Measurements from ENCODE around the gene EDC3. TPM values are rescaled to one million over a fixed set of nuclear protein-coding genes. Genes with fewer than 3 reads are reported as not detected.
"Not testable (repeated sequence)": the region's sequence is repeated elsewhere in the genome, so short reads cannot be mapped to it uniquely, and the experiment has no call there.

Gene EDC3
- total RNA-seq, 1 experiment from 2014 or later: 62.0 TPM

DNA sequence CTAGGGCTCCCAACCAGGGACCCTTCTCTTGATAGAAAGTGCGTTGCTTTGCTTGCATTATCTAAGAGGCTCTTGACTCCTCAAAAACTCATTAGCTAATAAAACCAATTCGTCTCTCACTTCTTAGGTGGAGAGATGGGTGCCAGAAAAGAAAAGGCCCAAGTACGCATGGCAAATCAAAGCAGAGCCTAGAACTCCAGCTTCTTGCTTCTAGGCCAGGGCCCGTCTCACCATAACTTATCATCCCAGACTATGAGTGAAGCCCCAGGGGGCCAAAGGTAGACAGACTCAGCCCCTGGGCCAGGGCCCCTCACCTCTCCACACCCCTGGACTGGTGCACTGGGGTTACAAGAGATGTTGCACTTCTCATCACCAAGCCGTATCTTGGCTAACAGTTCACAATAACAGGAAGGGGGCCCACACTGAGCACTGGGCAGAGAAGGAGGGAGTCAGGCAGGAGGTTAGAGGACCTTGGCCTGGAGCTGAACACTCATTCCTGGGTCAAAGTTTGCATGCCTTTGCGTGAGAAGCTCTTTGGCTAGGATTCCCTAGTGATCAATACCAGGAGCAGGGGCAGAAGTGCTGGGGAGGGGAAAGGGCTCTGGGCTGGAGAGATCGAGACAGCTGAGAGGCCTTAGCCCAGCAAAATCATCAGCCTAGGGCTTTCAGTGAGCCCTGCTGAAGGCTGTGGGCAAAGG, 34.9 kb upstream of the EDC3 start:
- no TSS peak for BruUV-seq (replicated peaks)
- peak; percentile 48 to 81 for DNase-seq
- POLR2A ChIA-PET: interaction anchor here (0.7 kb wide), 1 partner anchor 38 kb away, joined by 3 read pairs; no protein-coding TSS in a partner anchor

DNA sequence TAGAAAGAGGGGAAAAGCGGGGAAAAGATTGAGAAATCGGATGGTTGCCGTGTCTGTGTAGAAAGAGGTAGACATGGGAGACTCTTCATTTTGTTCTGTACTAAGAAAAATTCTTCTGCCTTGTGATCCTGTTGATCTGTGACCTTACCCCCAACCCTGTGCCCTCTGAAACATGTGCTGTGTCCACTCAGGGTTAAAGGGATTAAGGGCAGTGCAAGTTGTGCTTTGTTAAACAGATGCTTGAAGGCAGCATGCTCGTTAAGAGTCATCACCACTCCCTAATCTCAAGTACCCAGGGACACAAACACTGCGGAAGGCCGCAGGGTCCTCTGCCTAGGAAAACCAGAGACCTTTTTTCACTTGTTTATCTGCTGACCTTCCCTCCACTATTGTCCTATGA, 33.5 kb upstream of the EDC3 start:
- Mint-ChIP-seq H3K4me1 (ENCODE audit: low read depth, unreplicated experiment) (peaks cover 27% of the 10 kb centered on the region), H3K36me3 (ENCODE audit: insufficient read depth, unreplicated experiment) (peaks cover 24% of the 10 kb centered on the region)
- H3K27ac Mint-ChIP-seq (ENCODE audit: unreplicated experiment); POLR2A ChIA-PET; intact Hi-C loops (cut with micrococcal nuclease; ENCODE audit: unreplicated experiment); CTCF ChIA-PET; H3K27me3 ChIP-seq (replicated peaks; ENCODE audit: control insufficient read depth, insufficient read depth, low read length); H3K9me3 ChIP-seq; H3K9me3 Mint-ChIP-seq (ENCODE audit: unreplicated experiment); DNase-seq; BruUV-seq (replicated peaks); H3K27me3 Mint-ChIP-seq (ENCODE audit: insufficient read depth, unreplicated experiment); H3K4me3 ChIP-seq (ENCODE audit: low read depth, low read length); H3K4me3 Mint-ChIP-seq (ENCODE audit: unreplicated experiment); H3K36me3 ChIP-seq (ENCODE audit: control insufficient read depth, insufficient read depth, low read length): not testable (repeated sequence)
- H3K4me1 ChIP-seq: peaks cover 40% of the 10 kb centered on the region

More for the DNA sequence above, 34.9 kb upstream of the EDC3 start:
- H3K9me3 ChIP-seq: no peaks in the 10 kb centered on the region
- Mint-ChIP-seq H3K4me1 (ENCODE audit: low read depth, unreplicated experiment) (peaks cover 27% of the 10 kb centered on the region), H3K36me3 (ENCODE audit: insufficient read depth, unreplicated experiment) (peaks cover 24% of the 10 kb centered on the region), H3K27ac (ENCODE audit: unreplicated experiment) (peak overlapping the region; percentile 33), H3K9me3 (ENCODE audit: unreplicated experiment) (no peaks in the 10 kb centered on the region), H3K4me3 (ENCODE audit: unreplicated experiment) (no peak overlapping the region), H3K27me3 (ENCODE audit: insufficient read depth, unreplicated experiment) (no peaks in the 10 kb centered on the region)
- no peak overlapping the region for H3K4me3 ChIP-seq (ENCODE audit: low read depth, low read length)
- peaks cover 30% of the 10 kb centered on the region for H3K4me1 ChIP-seq
- no peaks in the 10 kb centered on the region for H3K36me3 ChIP-seq (ENCODE audit: control insufficient read depth, insufficient read depth, low read length)
- no peaks in the 10 kb centered on the region for H3K27me3 ChIP-seq (replicated peaks; ENCODE audit: control insufficient read depth, insufficient read depth, low read length)
- CTCF ChIA-PET: interaction anchor here (0.6 to 1.0 kb wide), 2 partner anchors 38 to 421 kb away, joined by 7 to 14 read pairs; no protein-coding TSS in a partner anchor
- TF ChIP-seq, protein P1, sequence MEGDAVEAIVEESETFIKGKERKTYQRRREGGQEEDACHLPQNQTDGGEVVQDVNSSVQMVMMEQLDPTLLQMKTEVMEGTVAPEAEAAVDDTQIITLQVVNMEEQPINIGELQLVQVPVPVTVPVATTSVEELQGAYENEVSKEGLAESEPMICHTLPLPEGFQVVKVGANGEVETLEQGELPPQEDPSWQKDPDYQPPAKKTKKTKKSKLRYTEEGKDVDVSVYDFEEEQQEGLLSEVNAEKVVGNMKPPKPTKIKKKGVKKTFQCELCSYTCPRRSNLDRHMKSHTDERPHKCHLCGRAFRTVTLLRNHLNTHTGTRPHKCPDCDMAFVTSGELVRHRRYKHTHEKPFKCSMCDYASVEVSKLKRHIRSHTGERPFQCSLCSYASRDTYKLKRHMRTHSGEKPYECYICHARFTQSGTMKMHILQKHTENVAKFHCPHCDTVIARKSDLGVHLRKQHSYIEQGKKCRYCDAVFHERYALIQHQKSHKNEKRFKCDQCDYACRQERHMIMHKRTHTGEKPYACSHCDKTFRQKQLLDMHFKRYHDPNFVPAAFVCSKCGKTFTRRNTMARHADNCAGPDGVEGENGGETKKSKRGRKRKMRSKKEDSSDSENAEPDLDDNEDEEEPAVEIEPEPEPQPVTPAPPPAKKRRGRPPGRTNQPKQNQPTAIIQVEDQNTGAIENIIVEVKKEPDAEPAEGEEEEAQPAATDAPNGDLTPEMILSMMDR (IDR thresholded peaks at IDR 0.05; ENCODE audit: insufficient read depth in 1 of 2, low read depth in 1 of 2, low read length in 1 of 2, severe bottlenecking in 1 of 2, unreplicated experiment in 1 of 2): no peak
- intact Hi-C loops (cut with micrococcal nuclease; ENCODE audit: unreplicated experiment): no loop called here

DNA sequence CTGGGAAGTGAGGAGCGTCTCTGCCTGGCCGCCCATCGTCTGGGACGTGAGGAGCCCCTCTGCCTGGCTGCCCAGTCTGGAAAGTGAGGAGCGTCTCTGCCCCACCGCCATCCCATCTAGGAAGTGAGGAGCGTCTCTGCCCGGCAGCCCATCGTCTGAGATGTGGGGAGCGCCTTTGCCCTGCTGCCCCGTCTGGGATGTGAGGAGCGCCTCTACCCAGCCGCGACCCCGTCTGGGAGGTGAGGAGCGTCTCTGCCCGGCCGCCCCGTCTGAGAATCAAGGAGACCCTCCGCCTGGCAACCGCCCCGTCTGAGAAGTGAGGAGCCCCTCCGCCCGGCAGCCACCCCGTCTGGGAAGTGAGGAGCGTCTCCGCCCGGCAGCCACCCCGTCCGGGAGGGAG, 32.9 kb upstream of the EDC3 start:
- DNase-seq; H3K36me3 ChIP-seq (ENCODE audit: control insufficient read depth, insufficient read depth, low read length); H3K4me3 Mint-ChIP-seq (ENCODE audit: unreplicated experiment); H3K9me3 ChIP-seq; H3K9me3 Mint-ChIP-seq (ENCODE audit: unreplicated experiment); H3K27ac Mint-ChIP-seq (ENCODE audit: unreplicated experiment); intact Hi-C loops (cut with micrococcal nuclease; ENCODE audit: unreplicated experiment); BruUV-seq (replicated peaks); POLR2A ChIA-PET; H3K27me3 ChIP-seq (replicated peaks; ENCODE audit: control insufficient read depth, insufficient read depth, low read length); H3K27me3 Mint-ChIP-seq (ENCODE audit: insufficient read depth, unreplicated experiment); H3K4me3 ChIP-seq (ENCODE audit: low read depth, low read length): not testable (repeated sequence)
- Mint-ChIP-seq H3K4me1 (ENCODE audit: low read depth, unreplicated experiment) (peaks cover 28% of the 10 kb centered on the region), H3K36me3 (ENCODE audit: insufficient read depth, unreplicated experiment) (peaks cover 24% of the 10 kb centered on the region)
- peaks cover 45% of the 10 kb centered on the region for H3K4me1 ChIP-seq
- CTCF ChIA-PET: interaction anchor here (0.5 kb wide), 1 partner anchor 266 kb away, joined by 4 read pairs; no protein-coding TSS in a partner anchor

DNA sequence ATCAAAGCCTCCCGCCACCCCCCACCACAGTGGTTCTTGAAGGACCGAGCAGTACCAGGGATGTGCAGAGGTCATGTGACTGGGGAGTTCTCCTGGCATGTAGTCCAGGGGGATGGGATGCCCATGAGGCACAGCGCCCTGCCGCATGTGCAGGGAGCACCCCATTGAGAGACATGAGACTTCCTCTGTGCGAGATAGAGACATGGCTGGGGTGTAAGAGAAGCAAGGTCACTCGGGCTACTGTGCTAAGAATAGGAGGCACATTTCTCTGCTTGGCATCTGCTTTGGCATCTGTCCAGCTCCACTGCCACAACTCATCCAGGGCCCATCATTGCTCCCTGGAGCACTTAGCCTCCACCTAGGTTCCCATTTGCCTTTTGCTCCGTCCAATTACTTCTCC, 31.9 kb upstream of the EDC3 start:
- H3K36me3 Mint-ChIP-seq (ENCODE audit: insufficient read depth, unreplicated experiment): peaks cover 27% of the 10 kb centered on the region
- Histone ChIP-seq H3K4me3 (ENCODE audit: low read depth, low read length) (no peak overlapping the region), H3K36me3 (ENCODE audit: control insufficient read depth, insufficient read depth, low read length) (no peaks in the 10 kb centered on the region), H3K9me3 (no peaks in the 10 kb centered on the region), H3K4me1 (peaks cover 49% of the 10 kb centered on the region), H3K27me3 (replicated peaks; ENCODE audit: control insufficient read depth, insufficient read depth, low read length) (no peaks in the 10 kb centered on the region)
- no TSS peak for BruUV-seq (replicated peaks)
- POLR2A ChIA-PET: no interaction called here
- no peak for DNase-seq
- H3K9me3 Mint-ChIP-seq (ENCODE audit: unreplicated experiment): no peaks in the 10 kb centered on the region
- intact Hi-C loops (cut with micrococcal nuclease; ENCODE audit: unreplicated experiment): loop anchor here (2.0 kb wide), 2 partner anchors 41 to 85 kb away; no protein-coding TSS in a partner anchor
- H3K4me3 Mint-ChIP-seq (ENCODE audit: unreplicated experiment): no peak overlapping the region
- no peaks in the 10 kb centered on the region for H3K27me3 Mint-ChIP-seq (ENCODE audit: insufficient read depth, unreplicated experiment)
- H3K27ac Mint-ChIP-seq (ENCODE audit: unreplicated experiment): peak overlapping the region; percentile 96
- TF ChIP-seq, protein P1 (IDR thresholded peaks at IDR 0.05; ENCODE audit: insufficient read depth in 1 of 2, low read depth in 1 of 2, low read length in 1 of 2, severe bottlenecking in 1 of 2, unreplicated experiment in 1 of 2): no peak
- CTCF ChIA-PET: no interaction called here
- H3K4me1 Mint-ChIP-seq (ENCODE audit: low read depth, unreplicated experiment): peaks cover 33% of the 10 kb centered on the region

All from Caco-2 (cell line).